Measurements from ENCODE around the gene TMEM242.
"Not testable (repeated sequence)": the region's sequence is repeated elsewhere in the genome, so short reads cannot be mapped to it uniquely, and the experiment has no call there.

DNA sequence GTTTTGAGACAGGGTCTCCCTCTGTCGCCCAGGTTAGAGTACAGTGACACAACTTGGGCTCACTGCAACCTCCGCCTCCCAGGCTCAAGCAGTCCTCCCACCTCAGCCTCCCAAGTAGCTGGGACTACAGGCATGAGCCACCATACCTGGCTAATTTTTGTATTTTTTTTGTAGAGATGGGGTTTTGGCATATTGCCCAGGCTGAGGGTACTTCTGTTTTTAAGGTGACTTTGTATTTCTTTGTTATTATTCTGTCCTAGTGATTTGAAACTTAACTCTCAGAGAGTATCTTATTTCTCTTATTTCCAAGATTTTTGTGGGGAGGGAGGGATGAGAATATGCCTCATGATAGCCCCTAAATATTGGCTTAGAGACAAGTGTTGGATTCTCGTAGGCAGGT lies 14.0 kb upstream of the TMEM242 start:
- TF ChIP-seq, protein P1, sequence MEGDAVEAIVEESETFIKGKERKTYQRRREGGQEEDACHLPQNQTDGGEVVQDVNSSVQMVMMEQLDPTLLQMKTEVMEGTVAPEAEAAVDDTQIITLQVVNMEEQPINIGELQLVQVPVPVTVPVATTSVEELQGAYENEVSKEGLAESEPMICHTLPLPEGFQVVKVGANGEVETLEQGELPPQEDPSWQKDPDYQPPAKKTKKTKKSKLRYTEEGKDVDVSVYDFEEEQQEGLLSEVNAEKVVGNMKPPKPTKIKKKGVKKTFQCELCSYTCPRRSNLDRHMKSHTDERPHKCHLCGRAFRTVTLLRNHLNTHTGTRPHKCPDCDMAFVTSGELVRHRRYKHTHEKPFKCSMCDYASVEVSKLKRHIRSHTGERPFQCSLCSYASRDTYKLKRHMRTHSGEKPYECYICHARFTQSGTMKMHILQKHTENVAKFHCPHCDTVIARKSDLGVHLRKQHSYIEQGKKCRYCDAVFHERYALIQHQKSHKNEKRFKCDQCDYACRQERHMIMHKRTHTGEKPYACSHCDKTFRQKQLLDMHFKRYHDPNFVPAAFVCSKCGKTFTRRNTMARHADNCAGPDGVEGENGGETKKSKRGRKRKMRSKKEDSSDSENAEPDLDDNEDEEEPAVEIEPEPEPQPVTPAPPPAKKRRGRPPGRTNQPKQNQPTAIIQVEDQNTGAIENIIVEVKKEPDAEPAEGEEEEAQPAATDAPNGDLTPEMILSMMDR (IDR thresholded peaks at IDR 0.05; ENCODE audit: insufficient read depth, low read depth, low read length), result not testable (repeated sequence)
- TF ChIP-seq EZH2 (IDR thresholded peaks at IDR 0.05; ENCODE audit: insufficient read depth, low read length), result not testable (repeated sequence)

Measured in astrocyte (in vitro differentiated cells and primary cell).